Activated T-cell treated with anti-CD3 and anti-CD28 coated beads, Interleukin-2, amount 50 U/mL, for 24 hours (primary cell): ENCODE data around the gene HEATR3.

Source experiments
- DNase-seq: peaks from one replicate; pipeline ENCODE4 v3.0.0-alpha.2; 2020
- H3K27ac Mint-ChIP-seq: 2 replicates; pipeline ENCODE4 v1.8.0; 2020; ENCODE audit warnings: mild to moderate bottlenecking, mixed read lengths
- H3K27me3 Mint-ChIP-seq: 2 replicates; pipeline ENCODE4 v1.8.0; 2020; ENCODE audit warnings: mixed read lengths
- H3K36me3 Mint-ChIP-seq: 2 replicates; pipeline ENCODE4 v1.8.0; 2020; ENCODE audit warnings: low read depth, mixed read lengths
- H3K4me1 Mint-ChIP-seq: 2 replicates; pipeline ENCODE4 v1.8.0; 2020; ENCODE audit warnings: low read depth, mixed read lengths
- H3K4me3 Mint-ChIP-seq: 2 replicates; pipeline ENCODE4 v1.8.0; 2020; ENCODE audit warnings: mild to moderate bottlenecking, moderate library complexity, mixed read lengths
- H3K9me3 Mint-ChIP-seq: 2 replicates; pipeline ENCODE4 v1.8.0; 2020; ENCODE audit warnings: mixed read lengths

Gene HEATR3

DNA sequence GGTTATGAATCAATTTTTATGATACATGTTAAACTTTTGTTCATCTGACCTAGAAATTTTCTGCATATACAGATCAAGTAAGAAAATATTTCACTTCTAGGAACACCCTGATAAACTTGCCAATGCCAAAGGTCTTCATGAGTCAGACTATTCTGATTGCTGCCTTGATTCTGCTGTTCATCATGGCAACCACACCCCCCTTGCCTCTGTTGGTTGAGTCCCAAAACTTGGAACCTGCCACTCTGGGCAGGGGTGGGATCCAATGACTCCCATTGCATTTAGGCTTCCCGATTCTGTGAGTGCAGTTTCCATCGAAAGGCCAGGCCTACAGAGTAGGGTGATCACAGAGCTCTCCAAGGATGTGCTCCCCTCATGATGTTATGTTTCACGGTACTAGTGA is 71.5 kb downstream of the HEATR3 start:
- no peak overlapping the region for H3K4me3 Mint-ChIP-seq
- no peak overlapping the region for H3K27ac Mint-ChIP-seq
- DNase-seq: no peak
- no peaks in the 10 kb centered on the region for H3K9me3 Mint-ChIP-seq
- H3K4me1 Mint-ChIP-seq: peaks cover 3% of the 10 kb centered on the region
- H3K36me3 Mint-ChIP-seq: no peaks in the 10 kb centered on the region
- no peaks in the 10 kb centered on the region for H3K27me3 Mint-ChIP-seq

DNA sequence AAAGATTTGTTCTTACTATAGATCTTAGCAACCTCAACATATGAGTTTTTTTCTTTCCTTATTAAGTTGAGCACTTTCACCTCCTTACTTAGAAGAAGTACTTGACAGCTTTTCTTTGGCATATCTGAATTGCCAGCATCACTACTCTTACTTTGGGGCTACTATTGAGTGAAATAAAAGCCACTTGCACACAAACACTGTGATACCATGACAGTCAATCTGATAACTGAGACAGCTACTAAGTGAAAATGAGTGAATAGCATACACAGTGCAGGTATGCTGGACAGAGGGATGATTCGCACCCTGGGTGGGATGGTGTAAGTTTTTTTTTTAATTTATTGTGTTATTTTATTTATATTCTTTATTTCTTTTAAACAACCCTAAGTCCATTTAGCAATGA is 73.8 kb downstream of the HEATR3 start:
- no peaks in the 10 kb centered on the region for H3K36me3 Mint-ChIP-seq
- H3K9me3 Mint-ChIP-seq: no peaks in the 10 kb centered on the region
- no peak overlapping the region for H3K27ac Mint-ChIP-seq
- no peak overlapping the region for H3K4me3 Mint-ChIP-seq
- no peaks in the 10 kb centered on the region for H3K27me3 Mint-ChIP-seq
- no peak for DNase-seq
- H3K4me1 Mint-ChIP-seq: peaks cover 3% of the 10 kb centered on the region

DNA sequence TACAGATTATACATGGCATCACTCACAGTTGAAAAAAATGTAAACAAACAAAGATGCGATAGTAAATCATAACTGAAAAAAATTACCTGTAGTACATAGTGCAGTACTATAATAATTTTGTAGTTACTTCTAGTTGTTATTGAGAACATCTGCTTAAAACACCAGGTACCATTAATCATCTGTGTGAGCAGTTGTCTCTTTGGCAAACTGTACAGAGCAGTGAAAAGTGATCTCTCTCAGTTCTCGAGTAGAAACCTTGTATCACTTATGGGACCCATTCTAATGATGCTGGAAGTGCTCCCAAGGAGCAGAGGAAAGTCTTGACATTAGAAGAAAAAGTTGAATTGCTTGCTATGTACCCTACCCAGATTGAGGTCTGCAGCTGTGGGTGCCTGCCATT is 78.4 kb downstream of the HEATR3 start:
- Mint-ChIP-seq H3K4me3 (no peak overlapping the region), H3K9me3 (no peaks in the 10 kb centered on the region), H3K27ac (no peak overlapping the region), H3K4me1 (peaks cover 3% of the 10 kb centered on the region), H3K36me3 (no peaks in the 10 kb centered on the region), H3K27me3 (no peaks in the 10 kb centered on the region)
- no peak for DNase-seq

DNA sequence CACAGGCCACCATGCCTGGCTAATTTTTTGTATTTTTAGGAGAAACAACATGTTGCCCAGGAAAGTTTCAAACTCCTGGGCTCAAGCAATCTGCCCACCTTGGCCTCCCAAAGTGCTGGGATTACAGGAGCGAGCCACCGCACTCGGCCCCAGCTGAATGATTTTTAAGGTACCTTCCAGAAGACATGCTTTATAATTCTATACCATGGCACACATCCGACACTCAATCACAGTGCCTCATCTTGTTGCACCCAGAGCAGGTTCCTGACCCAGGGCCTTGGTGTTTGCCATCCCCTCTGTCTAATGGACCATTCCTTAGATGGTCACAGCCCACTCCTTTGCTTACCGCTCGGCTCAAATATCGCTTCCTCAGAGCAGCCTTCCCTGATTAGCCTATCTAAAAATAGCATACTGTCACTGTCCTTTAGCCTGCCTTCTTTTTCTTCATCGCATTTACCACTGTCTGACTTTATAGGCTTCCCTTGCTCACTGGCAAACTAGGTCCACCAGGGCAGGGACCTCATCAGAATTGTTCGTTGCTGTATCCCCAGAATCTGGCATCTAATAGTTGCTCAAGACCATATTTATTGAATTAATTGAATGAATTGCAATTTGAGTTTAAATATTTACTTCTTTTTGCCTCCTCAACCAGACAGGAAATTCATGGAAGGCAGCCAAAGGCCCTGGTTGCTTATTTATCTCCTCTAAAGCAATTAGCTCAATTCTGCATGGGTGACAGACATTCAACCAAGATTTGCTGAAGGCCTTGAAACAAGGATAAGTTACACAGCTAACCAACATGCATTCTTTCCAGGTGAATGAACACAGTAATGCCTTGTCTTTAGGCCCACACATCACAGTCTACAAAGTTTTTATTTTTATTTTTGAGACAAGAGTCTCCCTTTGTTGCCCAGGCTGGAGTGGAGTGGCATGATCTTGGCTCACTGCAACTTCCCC is 81.0 kb downstream of the HEATR3 start:
- H3K9me3 Mint-ChIP-seq: no peaks in the 10 kb centered on the region

DNA sequence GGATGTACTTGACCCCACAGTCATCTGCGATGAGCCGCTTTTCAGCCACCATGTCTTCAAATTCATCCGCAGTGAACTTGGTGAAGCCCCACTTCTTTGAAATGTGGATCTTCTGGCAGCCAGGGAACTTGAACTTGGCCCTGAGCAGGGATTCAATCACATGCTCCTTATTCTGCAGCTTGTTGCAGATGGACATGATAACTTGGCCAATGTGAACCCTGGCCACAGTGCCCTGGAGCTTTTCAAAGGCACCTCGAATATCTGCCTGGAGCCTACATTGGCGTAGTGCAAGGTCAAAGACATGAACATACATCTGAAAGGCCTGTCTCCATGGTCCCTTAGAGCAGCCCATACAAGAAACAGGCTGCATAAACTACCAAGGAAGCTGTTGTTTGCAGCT is 85.6 kb downstream of the HEATR3 start:
- peaks cover 16% of the 10 kb centered on the region for H3K36me3 Mint-ChIP-seq
- peaks cover 30% of the 10 kb centered on the region for H3K4me1 Mint-ChIP-seq
- DNase-seq: no peak
- H3K4me3 Mint-ChIP-seq: no peak overlapping the region
- no peaks in the 10 kb centered on the region for H3K27me3 Mint-ChIP-seq
- H3K9me3 Mint-ChIP-seq: no peaks in the 10 kb centered on the region
- peak overlapping the region; percentile 98 for H3K27ac Mint-ChIP-seq

More for the DNA sequence above, 81.0 kb downstream of the HEATR3 start:
- DNase-seq: no peak
- Mint-ChIP-seq H3K27ac (no peak overlapping the region), H3K4me3 (no peak overlapping the region), H3K27me3 (no peaks in the 10 kb centered on the region), H3K36me3 (no peaks in the 10 kb centered on the region), H3K4me1 (peaks cover 6% of the 10 kb centered on the region)

DNA sequence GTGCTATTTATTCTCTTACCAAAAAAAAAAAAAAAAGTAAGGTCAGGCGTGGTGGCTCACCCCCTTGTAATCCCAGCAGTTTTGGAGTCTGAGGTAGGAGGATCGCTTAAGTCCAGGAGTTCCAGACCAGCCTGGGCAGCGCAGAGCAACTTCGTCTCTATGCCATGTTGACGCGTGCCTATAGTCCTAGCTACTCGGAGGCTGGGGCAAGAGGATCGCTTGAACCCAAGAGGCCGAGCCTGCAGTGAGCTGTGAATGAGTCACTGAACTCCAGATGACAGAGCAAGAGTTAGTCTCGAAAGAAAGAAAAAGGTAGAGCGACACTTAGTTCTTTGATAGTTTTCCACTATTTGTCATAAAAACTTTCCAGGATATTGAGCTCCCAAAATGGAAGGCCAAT is 86.0 kb downstream of the HEATR3 start:
- H3K9me3 Mint-ChIP-seq: no peaks in the 10 kb centered on the region
- peak; percentile 52 for DNase-seq
- H3K27me3 Mint-ChIP-seq: no peaks in the 10 kb centered on the region
- H3K4me3 Mint-ChIP-seq: peak overlapping the region; percentile 83
- H3K27ac Mint-ChIP-seq: peak overlapping the region; percentile 98
- H3K4me1 Mint-ChIP-seq: peaks cover 33% of the 10 kb centered on the region
- peaks cover 19% of the 10 kb centered on the region for H3K36me3 Mint-ChIP-seq

DNA sequence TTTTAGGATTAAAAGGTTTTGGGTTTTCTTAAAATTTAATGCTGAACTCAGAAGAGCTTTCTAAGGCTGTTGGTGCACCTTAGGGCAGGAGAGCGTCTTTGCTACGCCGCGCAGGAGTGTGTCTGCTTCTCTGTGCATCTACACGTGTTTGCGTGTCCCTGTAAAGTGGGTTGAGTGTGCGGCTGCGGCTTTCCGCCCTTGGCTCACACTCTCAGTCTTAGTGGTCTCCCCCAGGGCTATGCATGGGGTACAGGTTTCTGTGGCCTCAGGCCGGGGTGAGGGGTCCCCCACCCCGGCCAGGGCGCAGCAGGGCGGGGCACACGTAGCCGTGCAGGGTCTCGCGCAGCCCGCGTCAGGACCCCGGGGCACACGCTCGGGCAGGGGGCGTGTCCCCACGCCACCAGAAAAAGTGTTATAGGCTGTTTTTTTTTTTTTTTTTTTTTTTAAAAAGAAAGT is 86.6 kb downstream of the HEATR3 start:
- Mint-ChIP-seq H3K4me1 (peaks cover 38% of the 10 kb centered on the region), H3K36me3 (peaks cover 24% of the 10 kb centered on the region), H3K27me3 (no peaks in the 10 kb centered on the region), H3K9me3 (no peaks in the 10 kb centered on the region), H3K4me3 (peak overlapping the region; percentile 83), H3K27ac (peak overlapping the region; percentile 98)
- DNase-seq: peak; percentile 83

DNA sequence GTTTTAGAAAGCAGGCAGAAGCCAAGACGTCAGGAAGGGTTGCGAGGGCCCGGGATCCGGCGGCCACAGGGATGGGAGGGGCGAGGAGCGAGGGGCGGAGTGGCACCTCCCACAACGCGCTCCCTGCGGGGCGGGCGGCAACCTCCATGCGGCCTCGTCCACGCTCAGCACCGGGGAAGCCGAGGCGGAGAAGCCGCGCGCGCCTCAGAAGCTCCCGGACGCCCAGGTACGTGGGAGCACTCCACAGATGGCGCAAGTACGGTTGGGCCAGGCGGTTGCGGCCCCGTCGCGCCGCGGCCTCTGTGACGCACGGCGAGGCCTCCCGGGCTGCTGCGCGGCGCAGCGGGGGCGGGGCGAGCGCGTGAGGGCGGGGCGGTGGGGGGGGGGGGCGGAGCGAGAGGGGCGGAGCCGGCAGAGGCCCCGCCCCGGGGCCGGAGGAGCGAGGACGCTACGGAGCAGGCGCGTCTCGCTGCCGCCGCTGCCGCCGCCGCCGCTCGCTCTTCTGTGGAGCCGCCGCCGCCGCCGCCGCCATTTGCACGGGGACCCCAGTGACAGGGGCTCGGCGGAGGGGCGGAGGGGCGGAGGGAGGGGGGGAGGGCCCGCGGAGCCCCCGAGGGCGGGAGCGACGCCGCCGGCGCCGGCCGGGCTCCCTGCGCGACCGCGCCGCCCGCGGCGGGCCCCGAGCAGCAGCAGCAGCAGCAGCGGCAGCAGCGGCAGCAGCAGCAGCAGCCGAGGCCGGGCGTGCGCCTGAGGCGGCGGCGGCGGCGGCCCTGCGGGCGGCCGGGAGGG is 87.2 kb downstream of the HEATR3 start, which contains the start of gene TENT4B:
Gene TENT4B (plus strand): TSS at position 500 of the 789 bp plus-strand sequence. CDS start 316 bp downstream, outside the sequence.
- H3K4me1 Mint-ChIP-seq: peaks cover 38% of the 10 kb centered on the region

DNA sequence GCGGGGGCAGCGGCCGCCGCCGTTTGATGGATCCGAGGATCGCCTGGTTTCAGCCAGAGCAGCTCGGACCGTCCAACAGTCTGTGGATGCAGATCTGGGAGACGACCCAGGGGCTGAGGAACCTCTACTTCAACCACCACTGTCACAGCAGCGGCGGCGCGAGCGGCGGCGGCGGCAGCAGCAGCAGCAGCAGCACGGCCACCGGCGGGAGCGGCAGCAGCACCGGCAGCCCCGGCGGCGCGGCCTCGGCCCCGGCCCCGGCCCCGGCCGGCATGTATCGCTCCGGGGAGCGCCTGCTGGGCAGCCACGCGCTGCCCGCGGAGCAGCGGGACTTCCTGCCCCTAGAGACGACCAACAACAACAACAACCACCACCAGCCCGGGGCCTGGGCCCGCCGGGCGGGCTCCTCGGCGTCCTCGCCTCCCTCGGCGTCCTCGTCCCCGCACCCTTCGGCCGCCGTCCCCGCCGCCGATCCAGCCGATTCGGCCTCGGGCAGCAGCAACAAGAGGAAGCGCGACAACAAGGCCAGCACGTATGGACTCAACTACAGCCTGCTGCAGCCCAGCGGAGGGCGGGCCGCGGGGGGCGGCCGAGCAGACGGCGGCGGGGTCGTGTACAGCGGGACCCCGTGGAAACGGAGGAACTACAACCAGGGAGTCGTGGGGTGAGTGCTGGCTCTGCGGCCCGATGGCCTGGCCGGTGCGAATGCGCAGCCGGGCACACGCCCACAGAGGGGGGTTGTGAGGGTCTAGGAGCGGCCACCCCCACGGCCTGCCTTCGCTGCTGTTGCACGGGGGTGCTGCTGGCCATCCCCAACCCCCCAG is 88.0 kb downstream of the HEATR3 start:
- DNase-seq: no peak
- Mint-ChIP-seq H3K4me3 (peak overlapping the region; percentile 88), H3K27me3 (no peaks in the 10 kb centered on the region), H3K27ac (peak overlapping the region; percentile 73), H3K4me1 (peaks cover 46% of the 10 kb centered on the region), H3K36me3 (peaks cover 27% of the 10 kb centered on the region), H3K9me3 (no peaks in the 10 kb centered on the region)

More for the DNA sequence above, 87.2 kb downstream of the HEATR3 start, which contains the start of gene TENT4B:
- H3K36me3 Mint-ChIP-seq: peaks cover 24% of the 10 kb centered on the region
- H3K27me3 Mint-ChIP-seq: no peaks in the 10 kb centered on the region
- peak within 1 kb of the TSS; percentile 88 for H3K4me3 Mint-ChIP-seq
- H3K9me3 Mint-ChIP-seq: no peaks in the 10 kb centered on the region
- peak within 1 kb of the TSS; percentile 98 for H3K27ac Mint-ChIP-seq
- DNase-seq: peak; percentile 93

DNA sequence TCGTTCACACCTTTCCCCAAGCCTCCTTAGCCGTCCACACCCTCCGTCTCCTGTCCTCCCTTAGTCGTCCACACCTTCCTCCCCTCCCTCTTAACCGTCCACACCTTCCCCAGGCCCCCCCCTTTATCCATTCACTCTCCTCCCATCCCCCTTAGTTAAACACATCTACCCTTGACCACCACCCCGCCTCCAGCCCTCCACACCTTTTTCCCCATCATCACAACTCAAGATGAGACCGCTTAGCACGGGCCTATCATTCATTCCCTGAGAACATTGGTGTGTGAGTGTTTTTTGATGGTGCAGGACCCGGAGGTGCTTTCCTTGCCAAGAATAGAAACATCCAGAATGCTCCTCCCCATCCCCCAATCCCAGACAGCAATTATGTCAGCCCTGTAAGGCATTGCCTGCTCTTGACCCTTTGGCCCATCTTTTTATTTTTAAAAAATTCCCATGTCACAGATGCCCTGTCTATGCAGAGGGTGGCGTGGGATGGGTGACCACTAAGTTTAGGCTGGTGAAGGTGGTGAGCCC is 88.7 kb downstream of the HEATR3 start:
- H3K4me1 Mint-ChIP-seq: peaks cover 52% of the 10 kb centered on the region
- DNase-seq: no peak
- H3K9me3 Mint-ChIP-seq: no peaks in the 10 kb centered on the region

DNA sequence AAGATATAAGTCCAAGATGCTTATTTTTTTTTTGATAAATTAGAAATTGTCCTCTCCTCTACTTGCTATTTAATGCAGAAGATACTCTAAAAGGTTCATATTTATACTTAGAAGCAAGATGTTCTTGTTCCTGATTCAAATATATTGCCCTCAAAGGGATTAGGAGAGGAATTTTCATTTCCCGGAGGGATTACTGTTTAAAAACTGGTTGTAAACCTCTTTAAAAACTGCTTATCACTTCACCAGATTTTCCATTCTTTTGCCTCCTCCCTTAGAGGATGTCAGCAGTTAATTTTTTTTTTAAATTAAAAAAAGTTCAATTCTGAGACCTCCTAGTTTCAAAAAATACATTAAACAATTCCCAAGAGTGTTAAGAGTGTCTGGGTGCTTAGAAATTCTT is 90.2 kb downstream of the HEATR3 start:
- no peak for DNase-seq
- H3K27ac Mint-ChIP-seq: peak overlapping the region; percentile 73
- no peaks in the 10 kb centered on the region for H3K9me3 Mint-ChIP-seq
- H3K4me3 Mint-ChIP-seq: peak overlapping the region; percentile 88
- H3K27me3 Mint-ChIP-seq: no peaks in the 10 kb centered on the region
- H3K36me3 Mint-ChIP-seq: peaks cover 40% of the 10 kb centered on the region
- H3K4me1 Mint-ChIP-seq: peaks cover 66% of the 10 kb centered on the region

More for the DNA sequence above, 88.7 kb downstream of the HEATR3 start:
- Mint-ChIP-seq H3K4me3 (peak overlapping the region; percentile 88), H3K27me3 (no peaks in the 10 kb centered on the region), H3K36me3 (peaks cover 31% of the 10 kb centered on the region), H3K27ac (peak overlapping the region; percentile 73)
